Erythroblast (primary cell): Measurements from ENCODE around the gene RET.

Source experiments
- DNase-seq, 2 experiments: peaks; one replicate each; lab custom pipeline; 2025; lab: John Stamatoyannopoulos, UW
- GATA1 ChIP-seq: IDR thresholded peaks from 2 replicates; pipeline ENCODE4 v1.6.1; 2011; ENCODE audit warnings: low read depth, mild to moderate bottlenecking, control low read depth, low read length, moderate library complexity
- POLR2A ChIP-seq: IDR thresholded peaks from 2 replicates; pipeline ENCODE4 v1.6.1; 2011; ENCODE audit warnings: mild to moderate bottlenecking, low read length

Gene RET

DNA sequence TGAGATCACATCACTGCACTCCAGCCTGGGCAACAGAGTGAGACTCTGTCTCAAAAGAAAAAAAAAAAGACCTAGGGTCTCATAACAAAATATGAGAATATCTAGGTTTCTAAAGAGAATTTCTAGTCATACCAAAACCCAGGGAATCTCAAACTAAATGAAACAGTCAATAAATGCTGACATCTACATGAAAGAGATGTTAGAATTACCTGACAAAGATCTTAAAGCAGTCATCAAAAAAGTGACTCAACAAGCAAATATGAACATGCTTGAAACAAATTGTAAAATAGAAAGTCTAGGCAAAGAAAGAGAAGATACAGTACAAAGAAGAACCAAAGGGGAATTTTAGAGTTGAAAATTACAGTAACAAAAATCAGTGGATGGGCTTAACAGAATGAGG is 26.9 kb upstream of the RET start:
- DNase-seq: no peak
- TF ChIP-seq POLR2A (no peak), GATA1 (no peak)

- TF ChIP-seq GATA1: no peak
- no peak for TF ChIP-seq POLR2A
- DNase-seq: no peak
Observed at GRCh38 chr10:43053825-43054224, 23.0 kb upstream of the RET start.

- DNase-seq: no peak
- TF ChIP-seq POLR2A (no peak), GATA1 (no peak)
Observed at GRCh38 chr10:43054593-43054992, 22.3 kb upstream of the RET start.

DNA sequence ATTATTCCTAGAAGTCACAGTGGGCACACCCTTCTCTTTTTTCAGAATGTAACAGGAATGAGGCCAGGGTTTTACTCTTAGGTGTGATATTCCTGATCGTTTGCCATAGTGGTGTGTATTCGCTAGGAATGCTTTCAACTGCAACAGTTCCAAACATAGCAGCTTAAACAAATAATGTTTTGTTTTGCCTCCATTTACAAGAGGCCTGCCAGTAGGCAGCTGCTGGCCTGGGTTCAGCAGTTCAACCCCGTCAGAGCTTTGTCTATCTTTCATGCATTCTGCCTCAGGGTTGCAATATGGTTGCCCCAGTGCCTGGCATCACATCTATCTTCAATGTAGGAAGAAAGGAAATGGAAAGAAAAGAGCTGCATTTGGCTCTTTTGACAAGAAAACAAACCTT is 21.7 kb upstream of the RET start:
- TF ChIP-seq GATA1: no peak
- TF ChIP-seq POLR2A: no peak

GRCh38 chr10:43055991-43056567 is 20.8 kb upstream of the RET start:
- TF ChIP-seq POLR2A: no peak
- TF ChIP-seq GATA1: no peak
- DNase-seq: no peak

More for the DNA sequence above, 21.7 kb upstream of the RET start:
- DNase-seq: no peak

GRCh38 chr10:43056568-43057011 is 20.3 kb upstream of the RET start:
- DNase-seq: no peak

GRCh38 chr10:43057231-43057711 is 19.6 kb upstream of the RET start:
- no peak for DNase-seq
- TF ChIP-seq POLR2A: no peak
- no peak for TF ChIP-seq GATA1

More at GRCh38 chr10:43056568-43057011, 20.3 kb upstream of the RET start:
- TF ChIP-seq POLR2A (no peak), GATA1 (no peak)

DNA sequence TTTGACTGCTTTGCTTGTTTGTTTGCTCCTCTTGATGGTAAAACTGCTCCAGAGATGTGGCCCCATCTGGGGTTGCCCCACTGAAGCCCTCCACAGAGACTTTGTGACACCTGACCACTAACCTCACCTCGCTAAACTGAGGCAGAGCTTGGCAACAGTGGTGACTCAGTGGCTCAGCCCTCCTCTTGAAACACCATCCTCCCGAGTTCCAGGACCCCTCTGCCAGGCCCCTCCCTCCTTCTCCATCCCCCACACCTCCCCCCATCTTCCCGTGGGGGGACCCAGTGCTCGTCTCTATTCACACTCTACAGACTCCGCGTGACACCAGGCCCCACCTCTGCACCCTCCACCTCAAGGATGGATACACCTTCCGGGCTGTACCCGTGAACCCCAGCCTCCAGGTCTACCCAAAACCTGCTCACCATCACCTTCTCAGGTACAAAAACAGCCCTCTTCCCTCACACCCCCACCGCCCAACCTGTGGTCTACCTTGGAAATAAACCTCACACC is 19.0 kb upstream of the RET start:
- TF ChIP-seq POLR2A (no peak), GATA1 (no peak)

GRCh38 chr10:43058716-43059335 is 18.0 kb upstream of the RET start:
- no peak for DNase-seq
- no peak for TF ChIP-seq POLR2A

More for the DNA sequence above, 19.0 kb upstream of the RET start:
- no peak for DNase-seq

DNA sequence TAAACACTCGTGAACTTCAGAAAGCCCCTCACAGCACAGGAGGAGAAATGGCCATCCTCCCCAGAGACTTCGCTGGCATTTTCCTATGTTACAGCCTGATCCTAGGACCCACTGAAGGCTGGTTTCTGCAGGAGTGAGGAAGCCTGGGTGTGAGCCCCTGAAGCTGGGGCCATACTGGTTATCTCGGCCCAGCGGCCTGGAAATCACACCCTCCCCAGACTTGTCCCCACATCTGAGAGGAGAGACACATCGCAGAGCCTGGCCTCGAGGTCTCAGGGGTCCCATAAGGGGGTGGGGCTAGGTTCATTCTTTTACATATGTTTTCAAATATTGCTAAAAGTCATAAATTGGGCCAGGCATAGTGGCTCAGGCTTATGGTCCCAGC is 17.5 kb upstream of the RET start:
- TF ChIP-seq GATA1 (no peak), POLR2A (no peak)
- no peak for DNase-seq

DNA sequence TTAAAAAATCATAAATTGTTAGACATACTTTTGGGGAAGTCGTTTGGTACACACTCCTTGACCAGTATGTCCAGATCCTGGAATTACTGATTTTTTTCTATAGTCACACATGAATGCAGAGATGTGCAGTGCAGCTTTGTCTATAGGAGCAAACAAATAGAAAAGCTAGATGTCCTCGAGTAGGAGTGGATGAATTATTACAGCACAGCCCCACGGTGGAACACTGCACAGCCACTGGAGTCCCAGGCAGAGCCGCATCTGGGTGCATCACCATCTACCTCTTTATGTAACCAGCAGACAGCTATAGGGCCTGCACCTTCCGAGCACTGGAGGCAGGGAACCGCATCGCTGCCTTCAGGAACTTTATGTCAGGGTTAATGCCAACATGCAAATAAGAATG is 17.0 kb upstream of the RET start:
- no peak for DNase-seq
- TF ChIP-seq GATA1 (no peak), POLR2A (no peak)

GRCh38 chr10:43060291-43060690 is 16.6 kb upstream of the RET start:
- DNase-seq: no peak

DNA sequence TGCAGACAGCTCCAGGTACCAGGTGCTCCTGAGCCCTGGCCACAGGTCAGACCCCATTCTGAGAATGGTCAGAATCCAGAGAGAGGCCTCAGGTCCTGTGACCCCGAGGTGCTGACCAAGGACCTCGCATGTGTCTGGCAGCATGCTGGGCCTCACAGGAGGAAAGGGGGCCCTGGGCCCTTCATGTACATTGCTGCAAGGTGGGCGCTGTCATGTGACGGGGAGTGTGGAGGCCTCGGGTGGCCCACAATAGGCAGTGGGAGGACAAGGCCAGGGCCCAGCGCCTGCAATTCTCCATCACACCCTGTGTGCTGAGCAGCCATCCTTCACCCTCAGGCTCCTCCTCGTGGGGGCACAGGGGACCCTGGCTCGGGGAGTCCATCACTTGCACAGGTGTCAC is 15.5 kb upstream of the RET start:
- no peak for DNase-seq
- no peak for TF ChIP-seq GATA1
- no peak for TF ChIP-seq POLR2A

More at GRCh38 chr10:43060291-43060690, 16.6 kb upstream of the RET start:
- TF ChIP-seq POLR2A (no peak), GATA1 (no peak)

DNA sequence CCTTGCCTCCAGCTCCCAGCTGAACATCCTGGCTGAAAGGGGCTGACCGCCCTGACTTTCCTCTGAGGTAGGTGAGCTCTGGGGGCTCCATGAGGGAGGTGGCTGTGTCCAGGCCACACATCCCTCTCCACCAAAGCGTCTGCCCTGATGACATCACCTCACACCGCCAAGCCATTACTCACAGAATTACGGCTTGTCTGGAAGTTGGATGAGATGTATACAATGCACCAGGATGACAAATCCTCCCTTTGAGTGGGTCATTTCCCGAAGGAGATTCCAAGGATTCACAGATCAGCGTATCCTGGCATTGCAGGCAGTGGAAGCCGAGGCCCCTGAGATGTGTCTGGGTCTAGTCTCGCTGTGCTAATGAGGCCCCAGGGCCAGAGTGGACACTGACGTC is 15.1 kb upstream of the RET start:
- DNase-seq: no peak
- TF ChIP-seq GATA1: no peak
- TF ChIP-seq POLR2A: no peak

- DNase-seq: no peak
- TF ChIP-seq GATA1 (no peak), POLR2A (no peak)
Observed at GRCh38 chr10:43062402-43063160, 14.3 kb upstream of the RET start.
